T-helper 2 cell treated with Interferon-gamma antibody and Interleukin-4, amounts not matched to agents 5 μg/mL and 100 μg/mL, for 36 hours (primary cell): ENCODE measurements around the gene ADAMTS17.

ENCODE experiments used
- DNase-seq: peaks from one replicate; pipeline ENCODE4 v3.0.0; 2021; ENCODE audit warnings: low spot score
- H3K27ac Mint-ChIP-seq: one replicate; pipeline ENCODE4 v1.8.0; 2021; ENCODE audit warnings: mild to moderate bottlenecking, mixed read lengths
- H3K27me3 Mint-ChIP-seq: one replicate; pipeline ENCODE4 v1.8.0; 2021; ENCODE audit warnings: low read depth, mixed read lengths
- H3K36me3 Mint-ChIP-seq: one replicate; pipeline ENCODE4 v1.8.0; 2021; ENCODE audit warnings: low read depth, mixed read lengths
- H3K4me1 Mint-ChIP-seq: one replicate; pipeline ENCODE4 v1.8.0; 2021; ENCODE audit warnings: low read depth, mixed read lengths
- H3K4me3 Mint-ChIP-seq: one replicate; pipeline ENCODE4 v1.8.0; 2022; ENCODE audit warnings: mild to moderate bottlenecking, moderate library complexity, mixed read lengths
- H3K9me3 Mint-ChIP-seq: one replicate; pipeline ENCODE4 v1.8.0; 2021; ENCODE audit warnings: mixed read lengths

Gene ADAMTS17

DNA sequence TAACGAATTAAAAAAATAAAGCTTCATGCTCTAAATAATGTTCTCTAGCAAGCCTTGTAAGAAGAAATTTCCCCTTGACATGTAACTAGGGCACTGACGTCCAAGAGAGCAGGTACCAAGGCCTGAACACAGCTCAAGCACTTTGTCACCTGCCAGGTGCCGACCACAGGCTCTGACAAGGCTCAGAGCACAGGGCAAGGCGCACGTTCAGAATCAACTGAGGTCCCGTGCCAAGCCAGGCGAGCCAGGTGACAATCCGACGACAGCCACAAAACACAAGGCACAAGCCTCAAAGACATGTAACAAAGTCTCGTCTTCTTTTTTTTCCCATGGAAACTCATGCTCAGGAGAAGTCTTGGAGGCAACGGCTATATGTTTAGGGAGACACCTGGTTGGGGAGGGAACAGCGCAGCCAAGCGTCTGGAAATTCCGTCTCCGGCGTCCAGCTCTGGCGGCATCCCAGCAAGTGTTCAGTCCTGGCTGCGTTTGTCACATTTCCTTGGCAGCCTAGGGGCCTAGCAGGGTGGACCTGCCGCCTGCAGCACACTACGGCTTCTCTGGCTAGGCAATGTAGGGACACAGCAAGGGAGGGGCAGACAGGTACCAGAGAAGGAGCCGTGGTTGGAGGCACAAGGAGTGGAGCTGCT, 76.7 kb downstream of the ADAMTS17 start:
- no peak overlapping the region for H3K4me3 Mint-ChIP-seq
- no peaks in the 10 kb centered on the region for H3K27me3 Mint-ChIP-seq
- H3K9me3 Mint-ChIP-seq = no peaks in the 10 kb centered on the region
- no peak for DNase-seq
- no peaks in the 10 kb centered on the region for H3K4me1 Mint-ChIP-seq
- H3K27ac Mint-ChIP-seq = no peak overlapping the region
- no peaks in the 10 kb centered on the region for H3K36me3 Mint-ChIP-seq

GRCh38 chr15:100263721-100264455, 77.9 kb downstream of the ADAMTS17 start:
- H3K4me1 Mint-ChIP-seq = no peaks in the 10 kb centered on the region
- H3K27ac Mint-ChIP-seq = no peak overlapping the region
- H3K9me3 Mint-ChIP-seq = no peaks in the 10 kb centered on the region
- no peaks in the 10 kb centered on the region for H3K27me3 Mint-ChIP-seq
- DNase-seq = no peak
- no peaks in the 10 kb centered on the region for H3K36me3 Mint-ChIP-seq
- no peak overlapping the region for H3K4me3 Mint-ChIP-seq

DNA sequence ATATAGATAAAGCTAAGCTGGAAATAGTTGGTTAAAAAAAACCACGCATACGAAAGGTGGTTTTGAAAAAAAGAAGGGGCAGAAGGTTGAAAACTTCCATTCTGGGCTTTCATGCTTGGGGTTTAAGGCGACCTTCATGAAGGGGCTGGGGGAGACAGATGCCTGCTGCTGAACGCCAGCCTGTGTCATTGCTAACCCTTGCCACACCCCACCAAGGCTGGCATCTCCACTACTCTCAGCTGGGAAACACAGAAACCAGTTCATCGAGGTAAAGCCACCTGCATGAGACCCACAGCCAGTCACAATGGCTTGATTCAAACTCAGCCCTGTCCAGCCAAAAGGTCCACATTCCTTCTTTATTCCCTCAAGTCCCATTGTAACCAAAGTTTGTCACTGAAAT, 78.7 kb downstream of the ADAMTS17 start:
- no peak for DNase-seq
- no peaks in the 10 kb centered on the region for H3K27me3 Mint-ChIP-seq
- H3K36me3 Mint-ChIP-seq = no peaks in the 10 kb centered on the region
- no peak overlapping the region for H3K27ac Mint-ChIP-seq
- H3K9me3 Mint-ChIP-seq = peaks cover 4% of the 10 kb centered on the region
- no peaks in the 10 kb centered on the region for H3K4me1 Mint-ChIP-seq
- H3K4me3 Mint-ChIP-seq = no peak overlapping the region

DNA sequence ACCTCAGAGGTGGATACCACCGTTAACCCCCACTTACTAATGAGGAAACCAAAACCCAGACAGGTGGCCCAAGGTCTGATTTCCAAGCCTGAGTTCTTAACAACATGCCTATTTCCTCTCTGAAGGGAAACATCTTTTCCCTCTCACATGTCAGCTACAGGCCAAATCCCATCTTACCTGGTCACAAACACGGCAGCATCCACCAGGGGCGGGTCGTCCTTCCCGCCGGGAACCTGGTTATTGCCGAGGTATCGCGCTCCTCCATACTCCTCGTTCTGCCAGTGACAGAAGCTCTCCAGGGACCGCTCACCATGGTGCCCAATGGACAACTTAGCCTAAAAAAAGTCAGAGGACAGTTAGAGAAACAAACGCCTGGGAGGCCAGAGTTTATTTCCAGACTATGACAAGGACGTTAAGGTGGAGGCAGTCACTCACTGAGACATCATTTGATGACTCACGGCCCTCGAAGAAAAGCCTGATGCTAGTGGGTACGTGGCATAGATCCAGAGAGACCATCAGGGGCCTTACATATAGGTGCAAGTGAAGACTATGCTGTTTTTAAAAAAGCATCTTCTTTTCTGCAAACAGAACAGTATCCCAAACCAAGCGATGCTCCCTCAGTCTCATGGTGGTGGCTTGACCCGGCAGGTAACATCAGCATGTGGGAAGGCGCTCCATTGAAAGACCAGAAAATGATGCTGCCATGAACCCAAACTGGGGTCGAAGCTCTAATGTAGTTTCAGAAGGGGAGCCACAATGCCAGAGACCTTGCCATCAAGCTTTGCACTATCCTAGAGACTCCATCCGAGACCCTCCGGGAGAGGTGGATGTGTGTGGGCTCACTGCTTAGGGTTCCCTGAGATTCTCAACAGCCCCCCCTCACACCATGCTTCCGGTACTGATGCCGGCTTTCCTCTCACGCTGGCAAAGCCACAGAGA, 80.2 kb downstream of the ADAMTS17 start:
- no peak for DNase-seq
- Mint-ChIP-seq H3K36me3 (no peaks in the 10 kb centered on the region), H3K27me3 (no peaks in the 10 kb centered on the region), H3K27ac (no peak overlapping the region), H3K4me3 (no peak overlapping the region), H3K9me3 (peaks cover 9% of the 10 kb centered on the region), H3K4me1 (no peaks in the 10 kb centered on the region)

DNA sequence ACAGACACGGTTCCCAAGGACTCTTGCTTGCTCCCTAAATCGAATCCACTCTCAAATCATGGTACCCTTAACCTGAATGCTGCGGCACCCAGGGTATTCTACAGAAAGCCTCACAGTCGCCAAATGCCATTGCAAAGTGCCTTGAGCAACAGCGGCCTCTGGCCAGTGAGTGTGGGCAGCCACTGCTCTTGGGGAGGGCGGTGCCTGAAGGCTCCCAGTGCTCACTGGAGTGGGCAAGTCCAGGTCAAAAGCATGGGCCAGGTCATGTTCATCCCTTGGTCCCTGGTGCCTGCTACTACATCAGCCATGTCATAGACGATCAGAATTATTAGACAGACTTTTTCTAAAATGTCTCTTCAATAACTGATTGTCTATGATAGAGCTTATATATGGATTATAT, 82.5 kb downstream of the ADAMTS17 start:
- Mint-ChIP-seq H3K36me3 (no peaks in the 10 kb centered on the region), H3K4me3 (no peak overlapping the region), H3K9me3 (peaks cover 9% of the 10 kb centered on the region), H3K4me1 (no peaks in the 10 kb centered on the region), H3K27me3 (no peaks in the 10 kb centered on the region), H3K27ac (no peak overlapping the region)
- no peak for DNase-seq

GRCh38 chr15:100256970-100257650, 84.7 kb downstream of the ADAMTS17 start:
- Mint-ChIP-seq H3K36me3 (no peaks in the 10 kb centered on the region), H3K27me3 (no peaks in the 10 kb centered on the region), H3K9me3 (peaks cover 9% of the 10 kb centered on the region), H3K4me3 (no peak overlapping the region), H3K4me1 (no peaks in the 10 kb centered on the region), H3K27ac (no peak overlapping the region)
- no peak for DNase-seq

- Mint-ChIP-seq H3K27me3 (no peaks in the 10 kb centered on the region), H3K4me1 (no peaks in the 10 kb centered on the region), H3K36me3 (no peaks in the 10 kb centered on the region), H3K9me3 (peaks cover 9% of the 10 kb centered on the region), H3K4me3 (no peak overlapping the region), H3K27ac (no peak overlapping the region)
- DNase-seq = no peak
These were observed 85.4 kb downstream of the ADAMTS17 start for GRCh38 chr15:100256101-100256969.

- H3K27ac Mint-ChIP-seq = no peak overlapping the region
- H3K36me3 Mint-ChIP-seq = no peaks in the 10 kb centered on the region
- H3K9me3 Mint-ChIP-seq = peaks cover 9% of the 10 kb centered on the region
- H3K4me1 Mint-ChIP-seq = no peaks in the 10 kb centered on the region
- no peak overlapping the region for H3K4me3 Mint-ChIP-seq
- no peak for DNase-seq
- H3K27me3 Mint-ChIP-seq = no peaks in the 10 kb centered on the region
These were observed 86.1 kb downstream of the ADAMTS17 start for GRCh38 chr15:100255644-100256043.

- no peaks in the 10 kb centered on the region for H3K4me1 Mint-ChIP-seq
- H3K27me3 Mint-ChIP-seq = no peaks in the 10 kb centered on the region
- H3K9me3 Mint-ChIP-seq = peaks cover 9% of the 10 kb centered on the region
- no peak for DNase-seq
- no peaks in the 10 kb centered on the region for H3K36me3 Mint-ChIP-seq
- H3K4me3 Mint-ChIP-seq = no peak overlapping the region
- no peak overlapping the region for H3K27ac Mint-ChIP-seq
These were observed 87.1 kb downstream of the ADAMTS17 start for GRCh38 chr15:100254691-100255090.

DNA sequence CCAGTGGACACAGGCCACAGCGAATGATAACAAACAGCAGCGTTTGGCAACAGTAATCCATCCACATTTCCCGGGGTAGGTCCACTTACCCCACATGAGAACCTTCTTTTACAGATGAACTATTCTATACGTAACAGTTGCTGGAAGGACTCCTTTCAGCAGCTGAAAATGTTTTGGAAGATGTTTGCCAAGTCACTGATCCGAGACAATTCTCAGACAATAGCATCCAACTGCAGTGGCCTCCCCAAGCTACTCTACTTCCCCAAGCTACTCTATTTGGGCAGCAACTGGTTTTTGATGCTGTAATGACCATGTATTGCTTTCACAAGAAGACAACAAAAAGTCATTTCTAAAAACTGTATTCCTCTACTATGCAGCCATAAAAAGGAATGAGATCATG, 87.5 kb downstream of the ADAMTS17 start:
- Mint-ChIP-seq H3K27ac (no peak overlapping the region), H3K4me3 (no peak overlapping the region), H3K4me1 (no peaks in the 10 kb centered on the region), H3K36me3 (no peaks in the 10 kb centered on the region), H3K27me3 (no peaks in the 10 kb centered on the region), H3K9me3 (peaks cover 9% of the 10 kb centered on the region)
- DNase-seq = no peak

DNA sequence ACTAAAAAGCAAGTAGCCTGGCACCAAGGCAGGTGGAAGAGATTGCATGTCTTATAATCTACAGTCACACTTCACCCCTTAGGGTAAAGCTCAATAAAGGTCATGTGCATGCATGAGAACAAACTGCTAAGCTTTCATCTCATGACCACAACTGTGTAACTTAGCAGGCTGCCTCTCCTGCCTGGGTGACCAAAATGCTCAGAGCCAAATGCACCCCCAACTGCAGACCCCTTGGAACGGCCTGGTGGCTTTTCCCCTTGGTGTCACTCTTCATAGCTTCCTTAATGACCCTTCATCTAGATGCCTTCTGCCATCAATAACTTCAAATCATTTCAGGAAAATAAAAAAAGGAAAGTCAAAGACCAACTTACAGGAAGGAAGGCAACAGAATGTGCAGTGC, 88.1 kb downstream of the ADAMTS17 start:
- no peak for DNase-seq
- no peak overlapping the region for H3K27ac Mint-ChIP-seq
- H3K9me3 Mint-ChIP-seq = peaks cover 9% of the 10 kb centered on the region
- H3K4me3 Mint-ChIP-seq = no peak overlapping the region
- H3K4me1 Mint-ChIP-seq = no peaks in the 10 kb centered on the region
- no peaks in the 10 kb centered on the region for H3K36me3 Mint-ChIP-seq
- no peaks in the 10 kb centered on the region for H3K27me3 Mint-ChIP-seq

GRCh38 chr15:100252779-100253417, 88.9 kb downstream of the ADAMTS17 start:
- Mint-ChIP-seq H3K9me3 (peaks cover 4% of the 10 kb centered on the region), H3K27me3 (no peaks in the 10 kb centered on the region), H3K4me1 (no peaks in the 10 kb centered on the region), H3K36me3 (no peaks in the 10 kb centered on the region), H3K4me3 (no peak overlapping the region), H3K27ac (no peak overlapping the region)
- DNase-seq = no peak

GRCh38 chr15:100252359-100252758, 89.4 kb downstream of the ADAMTS17 start:
- Mint-ChIP-seq H3K4me3 (no peak overlapping the region), H3K27ac (no peak overlapping the region), H3K27me3 (no peaks in the 10 kb centered on the region), H3K36me3 (no peaks in the 10 kb centered on the region), H3K9me3 (no peaks in the 10 kb centered on the region), H3K4me1 (no peaks in the 10 kb centered on the region)
- DNase-seq = no peak
